Measurements from ENCODE around the gene PLEKHM1.
"Not testable (repeated sequence)": the region's sequence is repeated elsewhere in the genome, so short reads cannot be mapped to it uniquely, and the experiment has no call there.

DNA sequence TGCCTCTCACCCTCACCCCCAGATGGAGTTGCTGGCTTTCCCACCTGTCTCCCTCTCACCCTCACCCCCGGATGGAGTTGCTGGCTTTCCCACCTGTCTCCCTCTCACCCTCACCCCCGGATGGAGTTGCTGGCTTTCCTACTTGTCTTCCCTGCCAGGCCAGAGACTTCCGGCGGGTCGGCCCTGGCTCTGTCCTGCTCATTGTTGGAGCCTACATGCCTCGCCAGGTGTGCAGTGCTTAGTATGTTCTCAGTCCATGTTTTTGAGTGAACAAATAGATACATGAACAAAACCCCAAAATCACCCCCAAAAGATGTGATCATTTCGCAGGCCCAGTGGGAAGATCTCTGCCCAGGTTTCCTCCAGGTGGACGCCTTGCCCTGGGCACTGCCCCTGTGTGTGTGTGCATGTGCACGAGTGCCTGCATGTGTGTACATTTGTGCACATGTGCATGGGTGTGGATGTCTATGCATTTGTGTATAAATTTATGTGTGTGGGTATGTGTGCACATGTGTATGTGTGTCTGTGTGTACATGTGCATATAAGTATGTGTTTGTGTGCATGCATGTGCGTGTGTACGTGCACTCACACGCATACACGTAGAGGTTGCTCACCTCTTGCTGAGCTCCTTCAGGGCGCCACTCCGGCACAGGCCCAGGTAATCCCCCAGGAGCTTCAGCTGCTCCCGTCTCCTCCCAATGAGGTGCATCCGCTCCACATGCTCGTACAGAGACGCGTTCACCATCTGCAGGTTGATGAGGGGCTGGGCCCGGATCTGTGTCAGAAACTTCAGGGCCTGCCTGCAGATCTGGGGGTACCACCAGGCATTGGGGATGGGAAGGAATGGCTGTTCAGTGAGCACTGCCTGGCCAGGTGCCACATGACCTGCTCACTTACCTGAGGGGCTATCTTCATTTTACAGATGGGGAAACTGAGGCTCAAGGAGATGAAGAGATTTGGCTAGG is 45.4 kb downstream of the PLEKHM1 start:
- TF ChIP-seq, protein P1, sequence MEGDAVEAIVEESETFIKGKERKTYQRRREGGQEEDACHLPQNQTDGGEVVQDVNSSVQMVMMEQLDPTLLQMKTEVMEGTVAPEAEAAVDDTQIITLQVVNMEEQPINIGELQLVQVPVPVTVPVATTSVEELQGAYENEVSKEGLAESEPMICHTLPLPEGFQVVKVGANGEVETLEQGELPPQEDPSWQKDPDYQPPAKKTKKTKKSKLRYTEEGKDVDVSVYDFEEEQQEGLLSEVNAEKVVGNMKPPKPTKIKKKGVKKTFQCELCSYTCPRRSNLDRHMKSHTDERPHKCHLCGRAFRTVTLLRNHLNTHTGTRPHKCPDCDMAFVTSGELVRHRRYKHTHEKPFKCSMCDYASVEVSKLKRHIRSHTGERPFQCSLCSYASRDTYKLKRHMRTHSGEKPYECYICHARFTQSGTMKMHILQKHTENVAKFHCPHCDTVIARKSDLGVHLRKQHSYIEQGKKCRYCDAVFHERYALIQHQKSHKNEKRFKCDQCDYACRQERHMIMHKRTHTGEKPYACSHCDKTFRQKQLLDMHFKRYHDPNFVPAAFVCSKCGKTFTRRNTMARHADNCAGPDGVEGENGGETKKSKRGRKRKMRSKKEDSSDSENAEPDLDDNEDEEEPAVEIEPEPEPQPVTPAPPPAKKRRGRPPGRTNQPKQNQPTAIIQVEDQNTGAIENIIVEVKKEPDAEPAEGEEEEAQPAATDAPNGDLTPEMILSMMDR (IDR thresholded peaks at IDR 0.05), result not testable (repeated sequence)
- not testable (repeated sequence) for TF ChIP-seq POLR2A (IDR thresholded peaks at IDR 0.05)

All from Peyer's patch (tissue), 4 donors.